Epithelial cell of esophagus (primary cell): ENCODE measurements around the gene PCDHAC2.

Experiments used
- DNase-seq: peaks from one replicate; pipeline ENCODE4 v3.0.0; 2010; ENCODE audit warnings: low read depth
- H3K4me3 ChIP-seq: 2 replicates; pipeline ENCODE4 v1.5.1; 2011; ENCODE audit warnings: mild to moderate bottlenecking, low read length, control low read depth
- CTCF ChIP-seq: IDR thresholded peaks from 2 replicates; pipeline ENCODE4 v1.5.1; 2011; ENCODE audit warnings: low read depth, mild to moderate bottlenecking, low read length, control low read depth, inconsistent platforms; ENCODE audit not compliant: insufficient read depth; ENCODE audit errors: missing control alignments

PCDHAC2 gene

GRCh38 chr5:141001446-141001843, 35.2 kb downstream of the PCDHAC2 start:
- H3K4me3 ChIP-seq = no peak overlapping the region
- no peak for TF ChIP-seq CTCF
- DNase-seq = peak; percentile 48

GRCh38 chr5:141001844-141002604, 35.7 kb downstream of the PCDHAC2 start:
- H3K4me3 ChIP-seq = peak overlapping the region; percentile 7
- TF ChIP-seq CTCF = no peak
- no peak for DNase-seq

- no peak overlapping the region for H3K4me3 ChIP-seq
- no peak for DNase-seq
- no peak for TF ChIP-seq CTCF
These were observed 36.3 kb downstream of the PCDHAC2 start for GRCh38 chr5:141002605-141002965.

DNA sequence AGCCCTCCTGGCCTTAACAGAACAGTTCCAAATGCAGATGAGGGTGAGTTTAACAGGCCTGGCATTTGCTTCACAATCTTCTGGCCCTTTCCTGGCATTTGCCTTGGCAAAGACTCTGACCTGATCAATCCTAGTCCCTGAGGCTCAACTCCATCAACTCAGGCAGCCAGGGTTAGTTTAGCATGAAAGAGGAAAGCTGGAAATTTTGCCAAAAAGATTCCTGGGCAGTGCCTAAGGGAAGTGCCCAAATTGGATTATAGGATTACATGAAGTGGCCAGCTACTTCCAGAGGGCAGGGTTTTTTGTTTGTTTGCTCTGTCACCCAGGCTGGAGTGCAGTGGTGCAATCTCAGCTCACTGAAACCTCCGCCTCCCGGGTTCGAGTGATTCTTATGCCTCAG, 36.8 kb downstream of the PCDHAC2 start:
- DNase-seq = no peak
- no peak overlapping the region for H3K4me3 ChIP-seq
- TF ChIP-seq CTCF = no peak

DNA sequence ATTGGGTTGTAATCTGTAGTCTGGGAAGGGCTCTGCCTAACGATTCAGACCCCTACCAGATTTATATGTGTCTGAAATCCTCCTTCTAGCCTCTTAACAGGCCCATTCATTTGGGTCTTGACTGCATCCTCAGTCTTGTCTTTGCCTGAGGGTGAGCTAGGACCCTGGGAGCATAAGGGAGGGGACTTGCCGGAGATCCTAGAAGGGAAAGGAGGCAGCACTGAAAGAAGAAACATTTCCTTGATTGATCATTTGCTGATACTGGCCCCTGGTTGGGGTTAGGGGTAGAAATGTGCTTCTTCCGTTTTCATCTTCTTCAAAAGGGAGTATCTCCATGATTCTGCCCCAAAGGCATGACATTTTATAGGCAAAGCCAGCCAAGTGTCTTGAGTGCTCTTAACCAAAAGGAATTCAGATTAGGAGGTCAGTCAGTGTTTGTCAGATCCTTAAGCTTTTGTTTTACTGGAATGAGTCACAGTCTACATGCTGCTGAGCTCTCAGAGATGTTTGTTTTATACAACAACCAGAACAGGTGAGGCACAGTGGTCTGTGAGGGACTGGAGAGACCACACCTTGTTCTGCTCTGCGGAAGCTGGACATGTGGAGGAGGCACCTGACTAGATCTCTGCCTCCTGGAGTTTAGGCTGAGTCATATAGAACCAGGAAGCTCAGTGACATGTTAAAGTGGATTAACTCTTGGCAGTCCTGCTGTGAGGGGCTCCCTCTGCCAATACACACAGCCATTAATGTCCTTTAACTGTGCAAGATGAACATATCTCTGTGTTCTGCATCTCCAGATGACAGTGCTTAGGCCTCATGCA, 37.7 kb downstream of the PCDHAC2 start:
- peak; percentile 93 for DNase-seq
- no peak overlapping the region for H3K4me3 ChIP-seq
- no peak for TF ChIP-seq CTCF

DNA sequence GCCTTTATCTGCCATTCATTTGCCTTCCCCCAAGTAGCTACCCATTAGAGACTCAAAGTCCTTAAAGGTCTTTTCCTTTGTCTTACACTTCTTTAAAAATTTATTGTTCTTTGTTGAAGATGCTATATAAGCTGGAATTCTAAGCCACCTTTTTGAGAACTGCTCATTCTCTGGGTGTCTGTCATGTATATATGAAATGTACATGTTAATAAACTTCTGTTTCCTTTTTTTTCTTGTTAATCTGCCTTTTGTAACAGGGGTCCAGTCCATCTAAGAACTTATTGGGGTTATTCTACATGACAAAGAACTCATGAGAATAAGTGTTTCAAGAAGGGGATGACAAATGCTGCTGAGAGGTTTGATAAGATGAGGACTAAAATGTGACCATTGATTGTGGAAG, 41.5 kb downstream of the PCDHAC2 start:
- TF ChIP-seq CTCF = no peak
- no peak for DNase-seq
- H3K4me3 ChIP-seq = no peak overlapping the region
